K562 (cell line): Measurements from ENCODE around the gene ZNF587.

Source experiments
- ARID4B ChIP-seq: sonication (generic); formaldehyde crosslinking; IDR thresholded peaks from 2 replicates; pipeline ENCODE4 v1.8.0; 2022; ENCODE audit warnings: mild to moderate bottlenecking, missing genetic modification reagents
- CTCF ChIP-seq, 3 experiments: IDR thresholded peaks in 2 of 3; conservative IDR thresholded peaks in 1 of 3; 2 replicates each; pipeline ENCODE4 v1.5.1; 2011 to 2012; ENCODE audit warnings: low read length in 3 of 3, mild to moderate bottlenecking in 3 of 3, control low read depth in 2 of 3, improper control_type of control experiment in 1 of 3, inconsistent platforms in 1 of 3, low read depth in 1 of 3, mixed read lengths in 1 of 3, moderate library complexity in 1 of 3; ENCODE audit not compliant: insufficient read depth in 2 of 3
- GTF2F1 ChIP-seq: IDR thresholded peaks from 2 replicates; pipeline ENCODE4 v1.6.1; 2011; ENCODE audit warnings: low read depth, low read length, improper control_type of control experiment
- HOXB6 ChIP-seq: fragments of 250-450 bp; sonication (Bioruptor Pico); IDR thresholded peaks from 2 replicates; pipeline ENCODE4 v1.5.1; 2022; ENCODE audit warnings: mild to moderate bottlenecking, borderline replicate concordance
- MTF1 ChIP-seq: fragments of 250-450 bp; sonication (Bioruptor Pico); IDR thresholded peaks from 2 replicates; pipeline ENCODE4 v1.9.0; 2021; ENCODE audit warnings: moderate library complexity, mild to moderate bottlenecking, inconsistent platforms, borderline replicate concordance
- POLR2A ChIP-seq: fragments of 450-650 bp; conservative IDR thresholded peaks from 2 replicates; pipeline ENCODE4 v1.6.1; 2016
- ZNF124 ChIP-seq: sonication (generic); formaldehyde crosslinking; IDR thresholded peaks from 2 replicates; pipeline ENCODE4 v1.8.1; 2022; ENCODE audit warnings: missing genetic modification reagents
- ZNF639 ChIP-seq, 2 experiments: fragments of 200-800 bp in 1 of 2; sonication (Bioruptor generic) in 1 of 2; sonication (generic) in 1 of 2; formaldehyde crosslinking in 1 of 2; IDR thresholded peaks in 1 of 2; conservative IDR thresholded peaks in 1 of 2; 2 replicates each; pipeline versions ENCODE4 v1.5.0 to v1.6.1; 2016 to 2020; ENCODE audit warnings: missing compliant biosample characterization in 1 of 2, missing genetic modification characterization in 1 of 2, missing genetic modification reagents in 1 of 2

GRCh38 chr19:57815247-57816075 lies 34.2 kb upstream of the ZNF587 start:
- TF ChIP-seq MTF1 (no peak), POLR2A (no peak), ZNF639 (CRISPR knock-in tag; conservative IDR thresholded peaks at IDR 0.05 in 1 of 2, IDR thresholded peaks at IDR 0.05 in 1 of 2) (no peak), ARID4B (no peak), ZNF124 (CRISPR knock-in tag) (no peak), CTCF (IDR thresholded peaks at IDR 0.05 in 2 of 3, conservative IDR thresholded peaks at IDR 0.05 in 1 of 3; ENCODE audit: insufficient read depth in 2 of 3, low read depth in 1 of 3, low read length in 3 of 3) (no peak), HOXB6 (CRISPR knock-in tag) (no peak), GTF2F1 (no peak)
